Limb (tissue), 2 donors: ENCODE measurements around the gene PIK3R2.
A peak's percentile ranks its signal among the peaks of the same experiment; 100 is the strongest.
"Not testable (repeated sequence)": the region's sequence is repeated elsewhere in the genome, so short reads cannot be mapped to it uniquely, and the experiment has no call there.

Experiments used
- DNase-seq, 2 donors: peaks; one replicate each; pipeline ENCODE4 v3.0.0-alpha.2; 2016; ENCODE audit errors: extremely low spot score in 2 of 2

The PIK3R2 gene

GRCh38 chr19:18152442-18152816 is 534 bp upstream of the PIK3R2 start:
- peak; percentile 95 to 97 for DNase-seq

DNA sequence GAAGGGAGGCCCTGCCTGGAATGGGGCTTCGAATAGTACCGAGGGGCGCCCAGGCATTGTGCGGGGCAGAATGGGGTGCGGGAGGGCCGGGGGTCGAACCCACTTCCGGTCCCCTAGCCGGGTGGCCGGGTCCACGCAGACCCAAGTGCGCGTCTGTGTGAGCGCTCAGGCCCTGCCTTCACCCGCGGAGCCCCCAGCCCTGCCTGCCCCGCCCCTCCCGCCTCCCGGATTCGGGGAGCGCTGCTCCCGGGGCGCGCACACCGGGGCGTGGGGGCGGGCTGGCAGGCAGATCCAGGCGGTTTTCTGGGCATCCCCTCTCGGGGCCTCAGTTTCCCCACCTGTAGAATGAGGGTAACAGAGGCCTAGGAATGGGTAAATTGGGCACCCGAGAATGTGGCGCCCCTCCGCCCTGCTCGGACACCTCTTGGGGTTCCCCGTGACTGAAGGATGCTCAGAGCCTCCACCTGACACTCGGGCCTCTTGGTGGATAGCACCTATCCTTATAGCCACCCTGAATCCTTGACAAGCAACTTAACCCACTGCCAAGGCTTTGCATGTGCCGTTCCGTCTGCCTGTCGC is 682 bp downstream of the PIK3R2 start:
- DNase-seq = no peak

DNA sequence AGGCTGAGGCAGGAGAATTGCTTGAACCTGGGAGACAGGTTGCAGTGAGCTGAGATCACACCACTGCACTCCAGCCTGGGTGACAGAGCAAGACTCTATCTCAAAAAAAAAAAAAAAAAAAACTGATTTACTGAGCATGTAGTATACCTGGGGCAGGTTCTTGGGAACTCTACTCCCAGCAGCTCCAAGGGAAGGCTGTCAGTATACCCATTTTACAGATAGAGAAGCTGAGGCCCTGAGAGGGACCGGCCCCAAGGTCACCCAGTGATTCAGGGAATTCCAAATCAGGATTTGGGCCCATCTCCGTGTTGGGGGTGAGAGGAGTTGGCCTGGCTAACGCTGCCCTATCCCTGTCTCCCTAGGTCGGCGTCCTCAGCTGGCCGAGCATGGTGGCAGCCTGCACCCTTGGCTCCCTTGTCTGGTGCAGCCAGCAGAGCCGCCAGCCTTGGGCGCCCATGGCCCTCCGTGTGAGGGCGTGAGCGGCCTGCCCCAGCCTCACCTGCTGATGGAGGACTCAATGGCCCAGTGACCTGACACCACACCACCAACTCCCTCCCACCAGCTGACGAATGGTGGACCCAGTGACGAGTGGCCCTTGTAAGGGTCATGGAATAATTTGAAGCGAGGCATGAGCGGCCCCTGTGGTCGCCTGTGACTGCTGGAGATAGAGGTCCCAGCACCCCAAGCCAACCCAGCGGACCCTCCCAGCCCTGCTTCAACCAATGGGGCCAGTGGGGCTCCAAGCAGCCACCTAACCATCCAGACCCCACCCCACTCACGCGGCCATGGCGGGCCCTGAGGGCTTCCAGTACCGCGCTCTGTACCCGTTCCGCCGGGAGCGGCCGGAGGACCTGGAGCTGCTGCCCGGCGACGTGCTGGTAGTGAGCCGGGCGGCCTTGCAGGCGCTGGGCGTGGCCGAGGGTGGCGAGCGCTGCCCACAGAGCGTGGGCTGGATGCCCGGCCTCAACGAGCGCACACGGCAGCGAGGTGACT is 2.4 kb downstream of the PIK3R2 start:
- no peak for DNase-seq

GRCh38 chr19:18156268-18156667 is 3.3 kb downstream of the PIK3R2 start:
- no peak for DNase-seq

GRCh38 chr19:18156841-18157464 is 4.0 kb downstream of the PIK3R2 start:
- DNase-seq = peak; percentile 83 to 87

DNA sequence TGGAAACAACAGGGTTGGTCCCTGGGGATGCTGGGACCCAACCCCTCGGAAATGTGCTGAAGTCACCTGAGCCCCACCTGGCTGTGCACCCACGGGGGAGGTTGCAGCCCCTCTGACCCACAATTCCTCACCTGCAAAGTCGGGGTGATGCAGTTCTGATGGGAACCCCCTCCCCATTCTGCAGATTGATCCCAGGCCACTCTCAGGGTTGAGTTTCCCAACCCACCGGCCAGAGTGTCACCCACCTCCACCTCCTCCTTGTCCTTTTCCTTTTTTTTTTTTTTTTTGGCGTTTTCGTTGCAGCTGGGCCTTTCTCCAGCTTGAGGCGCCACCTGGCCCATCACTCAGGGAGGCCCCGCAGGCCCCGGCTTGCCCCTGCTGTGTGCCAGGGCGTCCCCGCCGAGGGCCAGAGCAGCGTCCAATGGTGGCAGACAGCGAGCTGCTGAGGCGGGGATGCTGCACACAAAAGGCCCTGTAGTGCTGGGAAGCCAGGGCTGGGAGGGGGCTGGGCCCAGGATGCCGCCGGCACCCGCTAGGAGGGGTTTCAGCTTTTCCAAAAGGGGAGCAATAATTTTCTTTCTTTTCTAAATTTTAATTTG is 4.6 kb downstream of the PIK3R2 start:
- DNase-seq = peak; percentile 78

DNA sequence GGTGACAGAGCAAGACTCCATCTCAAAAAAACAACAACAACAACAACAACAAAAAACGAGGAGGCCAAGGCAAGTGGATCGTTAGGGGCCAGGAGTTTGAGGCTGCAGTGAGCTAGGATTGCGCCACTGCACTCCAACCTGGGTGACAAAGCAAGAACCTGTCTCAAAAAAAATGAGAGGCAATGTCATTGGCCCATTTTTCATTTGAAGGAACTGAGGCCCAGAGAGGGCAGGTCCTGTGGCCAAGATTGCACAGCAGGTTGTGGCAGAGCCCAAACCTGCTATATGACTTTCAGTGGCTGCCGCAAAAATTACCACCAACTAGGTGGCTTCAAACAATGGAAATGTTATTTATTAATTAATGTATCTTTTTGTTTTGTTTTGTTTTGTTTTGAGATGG is 5.5 kb downstream of the PIK3R2 start:
- no peak for DNase-seq

DNA sequence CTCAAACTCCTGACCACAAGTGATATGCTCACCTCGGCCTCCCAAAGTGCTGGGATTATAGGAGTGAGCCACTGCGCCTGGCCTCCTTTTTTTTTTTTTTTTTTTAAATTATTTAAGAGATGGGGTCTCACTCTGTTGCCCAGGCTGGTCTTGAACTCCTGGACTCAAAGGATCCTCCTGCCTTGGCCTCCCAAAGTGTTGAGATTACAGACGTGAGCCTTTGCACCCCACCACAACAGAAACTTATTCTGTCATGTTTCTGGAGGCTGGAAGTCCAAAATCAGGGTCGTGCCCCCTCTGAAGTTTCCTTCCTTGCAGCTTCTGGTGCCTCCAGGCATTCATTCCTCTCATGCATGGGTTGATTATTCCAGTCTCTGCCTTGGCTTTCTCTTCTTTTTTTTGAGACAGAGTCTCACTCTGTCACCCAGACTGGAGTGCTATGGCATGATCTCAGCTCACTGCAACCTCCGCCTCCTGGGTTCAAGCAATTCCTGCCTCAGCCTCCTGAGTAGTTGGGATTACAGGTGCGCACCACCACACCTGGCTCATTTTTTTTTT is 6.2 kb downstream of the PIK3R2 start:
- DNase-seq = not testable (repeated sequence)

DNA sequence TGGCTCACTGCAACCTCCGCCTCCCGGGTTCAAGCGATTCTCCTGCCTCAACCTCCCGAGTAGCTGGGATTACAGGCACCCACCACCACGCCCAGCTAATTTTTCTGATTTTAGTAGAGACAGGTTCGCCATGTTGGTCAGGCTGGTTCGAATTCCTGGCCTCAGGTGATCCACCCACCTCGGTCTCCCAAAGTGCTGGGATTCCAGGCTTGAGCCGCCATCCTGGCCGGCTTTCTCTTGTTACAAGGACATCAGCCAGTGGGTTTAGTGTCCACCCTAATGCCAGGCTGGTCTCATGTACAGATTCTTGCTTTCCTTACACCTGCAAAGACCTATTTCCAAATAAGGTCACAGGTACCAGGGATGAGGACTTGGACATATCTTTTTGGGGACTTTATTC is 6.8 kb downstream of the PIK3R2 start:
- DNase-seq = no peak

DNA sequence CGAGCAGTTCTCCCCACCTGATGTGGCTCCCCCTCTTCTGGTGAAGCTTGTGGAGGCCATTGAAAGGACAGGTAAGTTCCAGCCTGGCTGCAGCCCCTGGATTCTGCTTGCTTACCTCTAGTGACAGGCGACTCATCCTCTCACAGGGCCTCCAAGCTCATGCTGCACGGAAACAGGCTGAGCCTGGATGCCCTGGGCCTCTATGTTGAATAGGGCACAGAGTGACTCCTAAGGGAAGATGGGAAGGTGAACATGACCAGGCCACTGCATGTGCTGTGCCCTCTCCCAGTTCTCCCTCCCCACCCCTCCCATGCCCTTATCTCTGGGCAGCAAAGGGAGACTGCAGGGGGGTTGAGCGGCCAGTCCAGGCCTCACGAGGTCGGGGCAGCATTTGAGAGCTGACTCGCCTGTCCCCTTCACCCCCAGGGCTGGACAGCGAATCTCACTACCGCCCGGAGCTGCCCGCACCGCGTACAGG is 7.6 kb downstream of the PIK3R2 start:
- no peak for DNase-seq

DNA sequence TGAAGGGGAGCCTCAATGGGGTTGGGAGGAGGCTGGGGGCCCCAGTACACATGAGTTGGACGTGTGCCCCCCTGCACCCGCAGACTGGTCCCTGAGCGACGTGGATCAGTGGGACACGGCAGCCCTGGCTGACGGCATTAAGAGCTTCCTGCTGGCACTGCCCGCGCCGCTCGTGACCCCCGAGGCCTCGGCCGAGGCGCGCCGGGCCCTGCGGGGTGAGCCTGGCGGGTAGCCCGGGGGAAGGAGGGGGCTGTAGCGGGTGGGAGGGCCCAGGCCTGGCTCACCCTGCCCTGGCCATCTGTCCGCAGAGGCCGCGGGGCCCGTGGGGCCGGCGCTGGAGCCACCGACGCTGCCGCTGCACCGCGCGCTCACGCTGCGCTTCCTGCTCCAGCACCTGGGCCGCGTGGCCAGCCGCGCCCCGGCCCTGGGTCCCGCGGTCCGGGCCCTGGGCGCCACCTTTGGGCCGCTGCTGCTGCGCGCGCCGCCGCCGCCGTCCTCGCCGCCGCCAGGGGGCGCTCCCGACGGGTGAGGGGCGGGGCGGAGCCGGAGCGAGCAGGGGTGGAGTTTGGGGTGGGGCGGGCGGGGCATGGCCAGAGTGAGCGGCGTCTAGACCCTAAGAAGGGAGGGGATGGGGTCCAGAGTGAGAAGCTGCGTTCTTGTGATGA is 8.1 kb downstream of the PIK3R2 start:
- peak; percentile 48 to 86 for DNase-seq

DNA sequence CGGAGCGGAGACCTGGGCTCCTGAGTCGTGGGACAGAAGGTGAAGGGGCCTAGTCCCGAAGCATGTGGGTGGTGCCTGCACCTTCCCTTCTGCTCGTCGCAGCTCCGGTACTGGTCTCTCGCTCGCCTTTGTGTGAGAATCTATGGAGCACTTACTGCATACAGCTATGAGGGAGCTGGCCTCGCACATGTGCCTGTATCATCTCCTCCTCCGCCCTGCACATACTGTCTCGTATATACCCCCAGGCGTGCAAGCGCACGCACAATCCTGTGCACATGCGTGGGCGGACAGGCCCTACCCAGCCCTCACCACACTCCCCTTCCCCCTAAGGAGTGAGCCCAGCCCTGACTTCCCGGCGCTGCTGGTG is 8.7 kb downstream of the PIK3R2 start:
- no peak for DNase-seq

DNA sequence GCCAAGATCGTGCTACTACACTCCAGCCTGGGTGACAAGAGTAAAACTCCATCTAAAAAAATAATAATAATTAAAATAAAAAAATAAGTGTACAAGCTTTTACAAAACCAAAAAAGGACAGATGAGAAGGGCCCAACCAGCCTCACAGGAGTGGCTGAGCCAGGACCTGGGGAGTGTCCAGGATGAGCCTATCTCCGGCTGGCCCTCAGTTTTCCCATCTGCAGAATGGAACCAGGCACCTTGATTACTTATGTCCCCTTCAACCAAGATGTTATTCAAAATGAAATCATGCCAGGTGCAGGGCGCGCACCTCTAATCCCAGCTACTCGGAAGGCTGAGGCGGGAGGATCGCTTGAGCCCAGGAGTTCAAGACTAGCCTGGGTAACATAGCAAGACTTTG is 11.1 kb downstream of the PIK3R2 start:
- no peak for DNase-seq

DNA sequence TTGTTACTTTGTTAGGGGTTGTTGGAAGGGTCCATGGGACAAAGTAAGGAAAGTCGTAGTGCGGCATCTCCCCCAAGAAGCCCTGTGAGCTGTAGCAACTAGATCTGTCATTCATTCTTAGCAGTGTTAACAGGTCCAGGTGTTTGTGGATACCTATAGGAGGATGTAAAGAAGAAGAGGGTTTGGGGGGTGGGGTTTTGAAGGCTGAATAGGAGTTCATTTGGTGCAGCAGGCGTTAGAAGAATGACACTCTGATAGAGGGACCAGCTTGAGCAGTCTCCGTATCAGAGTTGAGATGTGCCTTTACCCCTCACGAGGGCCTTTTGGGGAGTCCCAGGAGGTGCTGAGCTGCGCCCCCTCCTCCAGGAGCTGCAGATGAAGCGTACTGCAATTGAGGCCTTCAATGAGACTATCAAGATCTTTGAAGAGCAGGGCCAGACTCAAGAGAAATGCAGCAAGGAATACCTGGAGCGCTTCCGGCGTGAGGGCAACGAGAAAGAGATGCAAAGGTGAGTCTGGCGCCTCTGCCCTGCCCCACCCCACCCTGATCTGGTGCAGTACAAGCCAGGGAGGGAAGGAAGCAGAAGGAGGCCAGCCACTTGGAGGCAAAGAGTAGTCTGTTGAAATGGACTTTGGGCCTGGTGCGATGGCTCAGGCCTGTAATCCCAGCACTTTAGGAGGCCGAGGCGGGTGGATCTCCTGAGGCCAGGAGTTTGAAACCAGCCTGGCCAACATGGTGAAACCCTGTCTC is 13.0 kb downstream of the PIK3R2 start:
- DNase-seq = no peak

GRCh38 chr19:18167011-18167410 is 14.0 kb downstream of the PIK3R2 start:
- no peak for DNase-seq

- no peak for DNase-seq
Measured at GRCh38 chr19:18167975-18168645, 15.1 kb downstream of the PIK3R2 start.

- DNase-seq = no peak
Measured at GRCh38 chr19:18168673-18169381, 15.9 kb downstream of the PIK3R2 start.

GRCh38 chr19:18170714-18171255 is 17.8 kb downstream of the PIK3R2 start:
- DNase-seq = no peak
